CD4-positive, alpha-beta T cell treated with Interleukin-17A for 4 hours (primary cell): ENCODE results near the gene DSC3.
A peak's percentile ranks its signal among the peaks of the same experiment; 100 is the strongest.

Experiments used
- DNase-seq: peaks from one replicate; pipeline ENCODE4 v3.0.0-alpha.2; 2020; ENCODE audit warnings: mixed read lengths

Gene DSC3

GRCh38 chr18:31042406-31043181 is at the start of gene DSC3:
TSS of gene DSC3 (minus strand) at chr18:31042742. CDS start at chr18:31042660, 82 bp downstream.
- no peak for DNase-seq

GRCh38 chr18:31091350-31091749 is 48.8 kb upstream of the DSC3 start:
- DNase-seq, result no peak

- no peak for DNase-seq
Measured at GRCh38 chr18:31088532-31088931, 46.0 kb upstream of the DSC3 start.

- no peak for DNase-seq
Measured at GRCh38 chr18:31079973-31080372, 37.4 kb upstream of the DSC3 start.

GRCh38 chr18:31077878-31078277 is 35.3 kb upstream of the DSC3 start:
- DNase-seq, result no peak

- DNase-seq, result no peak
Measured at GRCh38 chr18:31072175-31072574, 29.6 kb upstream of the DSC3 start.

- DNase-seq, result no peak
Measured at GRCh38 chr18:31070206-31070605, 27.7 kb upstream of the DSC3 start.

GRCh38 chr18:31066266-31066665 is 23.7 kb upstream of the DSC3 start:
- no peak for DNase-seq

GRCh38 chr18:31065036-31065773 is 22.7 kb upstream of the DSC3 start:
- DNase-seq, result no peak

- DNase-seq, result no peak
Measured at GRCh38 chr18:31064130-31064529, 21.6 kb upstream of the DSC3 start.

- DNase-seq, result no peak
Measured at GRCh38 chr18:31061945-31062344, 19.4 kb upstream of the DSC3 start.

GRCh38 chr18:31058897-31059296 is 16.4 kb upstream of the DSC3 start:
- no peak for DNase-seq

GRCh38 chr18:31057917-31058316 is 15.4 kb upstream of the DSC3 start:
- no peak for DNase-seq

GRCh38 chr18:31057051-31057450 is 14.5 kb upstream of the DSC3 start:
- no peak for DNase-seq

- DNase-seq, result no peak
Measured at GRCh38 chr18:31056296-31056695, 13.8 kb upstream of the DSC3 start.

- no peak for DNase-seq
Measured at GRCh38 chr18:31050635-31051034, 8.1 kb upstream of the DSC3 start.

GRCh38 chr18:31049189-31049588 is 6.6 kb upstream of the DSC3 start:
- no peak for DNase-seq

GRCh38 chr18:31048216-31048615 is 5.7 kb upstream of the DSC3 start:
- DNase-seq, result no peak

- no peak for DNase-seq
Measured at GRCh38 chr18:31046916-31047315, 4.4 kb upstream of the DSC3 start.

- no peak for DNase-seq
Measured at GRCh38 chr18:31045599-31045998, 3.1 kb upstream of the DSC3 start.

GRCh38 chr18:31044926-31045325 is 2.4 kb upstream of the DSC3 start:
- no peak for DNase-seq

GRCh38 chr18:31043709-31044108 is 1.2 kb upstream of the DSC3 start:
- no peak for DNase-seq

GRCh38 chr18:31042084-31042405 is 497 bp downstream of the DSC3 start:
- DNase-seq, result no peak

- peak; percentile 2 for DNase-seq
Measured at GRCh38 chr18:31041271-31042083, 1.1 kb downstream of the DSC3 start.
